HG03066 (cell line): Measurements from ENCODE around the gene PPP1R36.
"Not testable (repeated sequence)": the region's sequence is repeated elsewhere in the genome, so short reads cannot be mapped to it uniquely, and the experiment has no call there.

Experiments used
- ATAC-seq: cut with Tn5 transposase; IDR thresholded peaks from one replicate; pipeline ENCODE4 v1.9.1; 2021; ENCODE audit warnings: low read depth; ENCODE audit not compliant: unreplicated experiment

Gene PPP1R36

GRCh38 chr14:64610049-64610746 is 60.4 kb downstream of the PPP1R36 start:
- ATAC-seq: no peak

GRCh38 chr14:64611358-64612020 is 61.7 kb downstream of the PPP1R36 start:
- no peak for ATAC-seq

- no peak for ATAC-seq
Measured at GRCh38 chr14:64612021-64612380, 62.2 kb downstream of the PPP1R36 start.

GRCh38 chr14:64612971-64613666 is 63.4 kb downstream of the PPP1R36 start:
- ATAC-seq: no peak

- ATAC-seq: no peak
Measured at GRCh38 chr14:64614166-64614565, 64.4 kb downstream of the PPP1R36 start.

- no peak for ATAC-seq
Measured at GRCh38 chr14:64614805-64615391, 65.1 kb downstream of the PPP1R36 start.

GRCh38 chr14:64617872-64618408 is 68.2 kb downstream of the PPP1R36 start:
- ATAC-seq: not testable (repeated sequence)

- no peak for ATAC-seq
Measured at GRCh38 chr14:64620910-64621309, 71.1 kb downstream of the PPP1R36 start.

GRCh38 chr14:64623554-64624165 is 73.9 kb downstream of the PPP1R36 start:
- no peak for ATAC-seq

- no peak for ATAC-seq
Measured at GRCh38 chr14:64625386-64626232, 75.8 kb downstream of the PPP1R36 start.

- no peak for ATAC-seq
Measured at GRCh38 chr14:64628940-64629408, 79.2 kb downstream of the PPP1R36 start.

- no peak for ATAC-seq
Measured at GRCh38 chr14:64630778-64631177, 81.0 kb downstream of the PPP1R36 start.

GRCh38 chr14:64631222-64631621 is 81.5 kb downstream of the PPP1R36 start:
- not testable (repeated sequence) for ATAC-seq

- no peak for ATAC-seq
Measured at GRCh38 chr14:64632056-64632455, 82.3 kb downstream of the PPP1R36 start.

GRCh38 chr14:64634558-64634957 is 84.8 kb downstream of the PPP1R36 start:
- ATAC-seq: no peak

GRCh38 chr14:64636208-64636979 is 86.6 kb downstream of the PPP1R36 start:
- no peak for ATAC-seq

GRCh38 chr14:64636980-64637429 is 87.2 kb downstream of the PPP1R36 start:
- no peak for ATAC-seq

- ATAC-seq: no peak
Measured at GRCh38 chr14:64637735-64638473, 88.1 kb downstream of the PPP1R36 start.
